ENCODE measurements around the gene ITFG1.

DNA sequence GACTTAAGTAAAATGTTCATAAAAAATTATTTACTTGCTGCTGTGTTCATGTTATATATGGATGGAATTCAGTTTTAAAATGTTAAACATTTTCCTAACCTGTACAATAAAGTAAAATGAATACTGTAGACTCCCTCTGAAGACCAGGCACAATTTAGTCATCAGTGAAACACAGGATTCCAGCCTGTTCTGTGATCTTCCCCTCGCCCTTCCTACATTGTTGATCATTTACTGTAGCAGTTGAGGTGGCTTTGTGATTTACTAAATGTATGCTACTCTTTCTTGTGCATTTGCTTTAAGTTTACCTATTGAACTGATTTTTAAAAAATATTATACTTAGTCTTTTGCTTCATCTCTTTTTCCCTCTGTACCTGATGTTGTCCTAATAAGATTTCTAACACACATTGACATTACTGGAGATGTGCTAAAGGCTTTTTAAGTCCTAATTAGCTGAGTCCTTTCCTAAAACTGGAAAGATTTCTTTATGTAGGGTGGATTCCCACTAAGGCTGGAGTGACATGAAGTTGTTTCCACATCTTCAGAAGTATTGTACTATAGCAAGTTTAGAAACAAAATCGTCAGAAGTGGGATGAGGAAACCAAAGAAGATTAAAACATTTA lies 38.3 kb upstream of the ITFG1 start:
- TF ChIP-seq ZC3H11A (IDR thresholded peaks at IDR 0.05; ENCODE audit: low read depth, low read length) (no peak), MLLT1 (IDR thresholded peaks at IDR 0.05) (no peak), ZNF551 (CRISPR knock-in tag; IDR thresholded peaks at IDR 0.05) (no peak), MAX (CRISPR knock-in tag; IDR thresholded peaks at IDR 0.05) (no peak), NR1H2 (CRISPR knock-in tag; IDR thresholded peaks at IDR 0.05) (no peak), FOXK1 (CRISPR knock-in tag; IDR thresholded peaks at IDR 0.05; ENCODE audit: borderline replicate concordance) (no peak), MITF (IDR thresholded peaks at IDR 0.05) (no peak), POLR2A (conservative IDR thresholded peaks at IDR 0.05) (no peak), POLR2H (tag; IDR thresholded peaks at IDR 0.05; ENCODE audit: low read depth) (no peak), EZH2 (IDR thresholded peaks at IDR 0.05; ENCODE audit: borderline replicate concordance, low read depth, low read length) (no peak), CREBBP (IDR thresholded peaks at IDR 0.05; ENCODE audit: low read depth, low read length) (no peak)
- TF ChIP-seq, protein P1, sequence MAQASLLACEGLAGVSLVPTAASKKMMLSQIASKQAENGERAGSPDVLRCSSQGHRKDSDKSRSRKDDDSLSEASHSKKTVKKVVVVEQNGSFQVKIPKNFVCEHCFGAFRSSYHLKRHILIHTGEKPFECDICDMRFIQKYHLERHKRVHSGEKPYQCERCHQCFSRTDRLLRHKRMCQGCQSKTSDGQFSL (CRISPR knock-in tag; IDR thresholded peaks at IDR 0.05): no peak
- TF ChIP-seq, protein P1 (tag; IDR thresholded peaks at IDR 0.05): no peak
